ENCODE measurements around the gene ACP2.

- TF ChIP-seq CTCF (conservative IDR thresholded peaks at IDR 0.05; ENCODE audit: low read length) (no peak), EZH2phosphoT487 (IDR thresholded peaks at IDR 0.05; ENCODE audit: borderline replicate concordance, low read depth, low read length) (no peak)
Observed at GRCh38 chr11:47296045-47296444, 47.4 kb upstream of the ACP2 start.

Measured in OCI-LY7 (cell line).